Upper lobe of left lung (tissue), 4 donors: ENCODE data around the gene NR4A3.
"Not testable (repeated sequence)": the region's sequence is repeated elsewhere in the genome, so short reads cannot be mapped to it uniquely, and the experiment has no call there.

Experiments used
- CTCF ChIP-seq, 6 experiments: fragments of 450-650 bp in 4 of 6; fragments of 200-600 bp in 2 of 6; sonication (generic) in 2 of 6; IDR thresholded peaks; one replicate each; pipeline ENCODE4 v1.5.1; 2016 to 2019; ENCODE audit warnings: antibody characterized with exemption in 6 of 6
- EP300 ChIP-seq, 4 donors: sonication (generic); formaldehyde crosslinking; IDR thresholded peaks; one replicate each; pipeline ENCODE4 v1.5.1; 2017; ENCODE audit warnings: antibody characterized with exemption in 4 of 4, control low read depth in 2 of 4

GRCh38 chr9:99857576-99857975 is 35.9 kb downstream of the NR4A3 start:
- TF ChIP-seq CTCF, EP300 (IDR thresholded peaks at IDR 0.05): not testable (repeated sequence)
